GM21825 (cell line): ENCODE results near the gene PROSER3.
A peak's percentile ranks its signal among the peaks of the same experiment; 100 is the strongest.

Source experiments
- ATAC-seq: cut with Tn5 transposase; IDR thresholded peaks from one replicate; pipeline ENCODE4 v1.9.1; 2021; ENCODE audit warnings: mild to moderate bottlenecking, moderate library complexity; ENCODE audit not compliant: unreplicated experiment

Gene PROSER3

DNA sequence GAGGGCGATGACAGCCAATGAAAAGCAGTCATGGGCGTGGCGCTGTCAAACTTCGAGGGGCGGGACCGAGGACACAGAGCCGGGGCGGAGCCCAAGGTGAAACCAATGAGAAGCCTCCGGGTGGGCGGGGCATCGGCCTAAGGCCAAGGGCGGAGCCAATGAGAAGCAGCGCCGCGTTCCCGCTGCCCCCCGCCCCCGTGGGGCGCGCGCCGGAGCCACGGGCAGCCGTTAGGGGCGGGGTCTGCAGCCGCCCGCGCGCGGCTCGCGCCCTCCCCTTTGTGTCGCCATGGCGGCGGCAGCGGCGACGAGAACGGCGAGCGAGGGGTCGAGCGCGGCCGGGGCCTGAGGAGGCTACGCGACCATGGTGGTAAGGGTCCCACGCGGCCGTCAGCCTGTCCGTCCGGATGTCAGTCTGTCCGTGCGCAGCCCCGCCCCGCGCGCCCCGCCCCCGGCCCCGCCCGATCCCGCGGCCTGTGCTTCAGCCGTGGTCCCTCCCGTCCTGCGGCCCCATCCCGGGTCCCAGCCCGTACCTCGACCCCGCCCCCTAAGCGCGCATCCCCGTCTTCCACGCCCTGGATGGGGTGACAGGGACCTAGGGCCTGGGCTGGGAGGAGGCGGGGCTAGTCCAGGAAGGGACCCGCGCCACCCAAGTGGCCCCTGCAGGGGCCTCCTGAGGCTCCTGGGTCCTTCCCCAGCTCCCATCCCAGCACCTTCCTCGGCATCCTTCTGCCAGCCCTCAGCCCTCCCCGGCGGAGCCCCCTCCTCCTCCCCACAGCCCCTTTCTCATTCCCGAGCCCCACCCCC lies 17.5 kb downstream of the PROSER3 start, which contains the start of gene ARHGAP33:
Gene ARHGAP33, plus strand, starts transcription at position 267 of the 804 bp plus-strand sequence. Its CDS starts 95 bp downstream, at position 362.
- peak; percentile 88 for ATAC-seq

DNA sequence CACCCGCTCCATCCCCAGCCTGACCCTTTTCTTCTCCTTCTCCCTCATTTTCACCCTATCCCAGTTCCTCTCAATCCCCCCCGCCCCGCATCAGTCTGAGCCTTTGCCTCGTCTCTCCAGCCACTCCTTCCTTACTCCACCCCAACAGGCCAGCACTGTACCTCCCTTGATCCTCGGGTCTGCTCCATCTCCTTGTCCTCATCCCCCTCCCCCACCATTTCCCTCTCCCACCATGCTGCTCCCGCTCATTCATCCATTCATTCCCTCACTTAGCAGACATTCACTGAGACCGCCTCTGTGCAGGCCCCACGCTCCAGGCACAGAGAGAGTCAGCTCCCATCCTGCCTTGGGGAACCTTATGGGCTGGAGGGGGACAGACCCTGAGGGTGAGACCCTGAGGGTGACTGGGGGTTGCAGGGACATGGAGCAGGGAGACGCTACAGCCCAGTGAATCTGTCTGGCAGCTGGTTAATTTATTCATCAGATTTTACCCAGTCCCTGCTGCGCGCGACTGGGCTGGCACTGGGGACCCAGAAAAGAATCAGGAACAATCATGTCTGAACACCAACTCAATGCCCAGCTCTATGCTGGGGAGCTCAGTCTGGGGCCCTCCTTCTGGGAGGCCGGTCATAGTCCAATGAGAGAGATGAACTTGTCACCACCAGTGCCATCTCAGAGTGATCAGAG lies 18.3 kb downstream of the PROSER3 start:
- no peak for ATAC-seq

DNA sequence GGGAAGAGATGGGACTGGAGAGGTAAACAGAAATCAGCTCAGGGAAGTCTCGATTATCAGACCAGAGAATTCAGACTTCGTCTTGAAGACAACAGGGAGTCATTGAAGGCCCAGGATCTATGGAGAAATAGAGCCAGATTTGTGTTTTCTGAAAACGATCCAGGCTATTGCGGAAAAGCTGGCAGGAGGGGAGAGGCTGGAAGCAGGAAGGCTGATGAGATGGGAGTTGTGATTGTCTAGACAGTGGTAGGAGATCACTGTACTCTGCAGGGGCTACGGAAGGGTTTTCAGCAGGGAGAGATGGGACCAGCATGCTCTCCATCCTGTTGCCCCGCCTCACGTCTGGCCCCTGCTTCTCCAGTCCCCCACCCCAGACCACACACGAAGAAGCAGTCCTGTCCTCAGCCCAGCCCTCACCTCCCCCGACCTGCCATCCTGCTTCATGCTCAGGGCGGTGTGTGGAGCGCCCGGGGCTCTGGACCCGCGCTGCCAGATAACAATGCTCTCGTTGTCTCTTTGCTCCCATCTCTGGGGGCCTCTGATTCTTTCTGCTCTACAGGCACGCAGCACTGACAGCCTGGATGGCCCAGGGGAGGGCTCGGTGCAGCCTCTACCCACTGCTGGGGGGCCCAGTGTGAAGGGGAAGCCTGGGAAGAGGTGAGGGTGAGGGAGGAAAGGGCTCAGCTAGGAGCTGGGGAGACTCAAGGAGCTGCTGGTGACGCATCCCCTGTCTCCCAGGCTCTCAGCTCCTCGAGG lies 19.3 kb downstream of the PROSER3 start:
- no peak for ATAC-seq

DNA sequence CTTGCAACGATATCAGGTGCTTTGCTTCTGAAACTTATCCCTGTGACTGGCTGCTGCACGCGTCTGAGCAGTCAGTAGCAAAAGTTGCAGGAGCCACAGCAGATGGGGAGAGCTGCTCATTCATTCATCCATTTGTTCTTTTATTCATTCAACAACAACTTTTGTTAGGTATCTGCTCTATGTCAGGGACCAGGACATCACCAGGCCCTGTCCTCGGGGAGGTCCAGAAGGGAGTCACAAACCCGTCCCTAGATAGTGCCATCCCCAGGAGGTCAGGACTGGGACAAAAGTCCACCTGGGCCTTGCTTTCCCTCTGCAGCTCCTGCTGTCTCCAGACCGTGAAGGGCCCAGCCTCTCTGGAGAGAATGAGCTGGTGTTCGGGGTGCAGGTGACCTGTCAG lies 20.0 kb downstream of the PROSER3 start:
- no peak for ATAC-seq

DNA sequence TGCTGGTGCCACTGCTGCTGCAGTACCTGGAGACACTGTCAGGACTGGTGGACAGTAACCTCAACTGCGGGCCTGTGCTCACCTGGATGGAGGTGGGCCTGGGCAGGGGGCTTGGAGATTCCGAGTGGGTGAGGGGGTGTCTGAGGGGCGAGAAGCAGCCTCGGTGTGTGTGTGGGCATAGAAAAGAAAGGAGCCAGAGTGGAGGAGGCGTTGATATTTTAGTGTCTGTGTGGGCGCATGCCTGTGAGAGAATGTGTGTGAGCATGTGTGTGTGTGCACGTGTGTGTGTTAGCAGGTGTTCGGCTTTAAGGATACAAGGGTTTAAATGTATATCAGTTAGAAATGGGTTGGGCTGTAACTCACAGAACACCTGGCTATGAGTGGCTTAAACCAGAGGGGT lies 21.1 kb downstream of the PROSER3 start:
- ATAC-seq = no peak

DNA sequence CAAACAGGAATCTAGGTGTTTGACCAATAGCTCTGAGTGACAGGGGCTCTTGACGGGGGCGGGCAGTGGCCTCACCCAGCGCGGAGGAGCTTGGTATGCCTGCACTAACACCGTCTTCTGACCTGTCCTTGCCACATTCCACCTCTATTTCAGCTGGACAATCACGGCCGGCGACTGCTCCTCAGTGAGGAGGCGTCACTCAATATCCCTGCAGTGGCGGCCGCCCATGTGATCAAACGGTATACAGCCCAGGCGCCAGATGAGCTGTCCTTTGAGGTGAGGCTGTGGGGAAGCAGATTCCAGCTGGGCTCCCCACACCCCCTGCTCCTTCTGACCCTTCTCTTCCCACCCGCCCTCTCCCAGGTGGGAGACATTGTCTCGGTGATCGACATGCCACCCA lies 22.1 kb downstream of the PROSER3 start:
- no peak for ATAC-seq

DNA sequence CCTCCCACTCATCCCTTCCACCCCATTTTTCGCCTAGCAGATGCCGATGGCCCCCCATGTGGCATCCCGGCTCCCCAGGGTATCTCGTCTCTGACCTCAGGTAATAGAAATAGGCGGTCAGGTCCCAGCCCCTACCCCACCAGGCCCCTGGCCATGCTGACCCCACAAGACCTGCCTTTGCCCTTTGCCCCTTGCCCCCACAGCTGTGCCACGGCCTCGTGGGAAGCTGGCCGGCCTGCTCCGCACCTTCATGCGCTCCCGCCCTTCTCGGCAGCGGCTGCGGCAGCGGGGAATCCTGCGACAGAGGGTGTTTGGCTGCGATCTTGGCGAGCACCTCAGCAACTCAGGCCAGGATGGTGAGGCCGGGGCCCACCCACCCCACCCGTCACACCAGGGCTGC lies 22.7 kb downstream of the PROSER3 start:
- no peak for ATAC-seq

DNA sequence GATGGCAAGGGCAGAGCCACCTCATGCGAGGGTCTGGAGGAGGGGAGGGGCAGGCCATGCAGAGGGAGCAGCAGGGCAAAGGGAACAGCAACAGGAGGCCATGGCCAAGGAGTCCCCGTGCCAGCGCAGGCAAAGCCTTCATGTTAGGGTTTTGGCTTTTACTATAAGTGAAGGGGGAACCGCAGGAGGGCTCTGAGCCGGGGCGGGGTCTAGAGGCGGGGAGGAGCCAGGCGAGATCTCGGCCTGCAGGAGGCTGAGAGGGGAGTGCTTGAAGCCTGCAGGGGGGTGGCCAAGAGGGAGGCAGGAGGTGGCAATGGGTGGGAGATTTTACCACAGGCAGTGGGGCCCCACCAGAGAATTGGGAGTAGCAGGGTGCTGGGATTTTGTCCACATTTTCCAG lies 23.7 kb downstream of the PROSER3 start:
- ATAC-seq = no peak

DNA sequence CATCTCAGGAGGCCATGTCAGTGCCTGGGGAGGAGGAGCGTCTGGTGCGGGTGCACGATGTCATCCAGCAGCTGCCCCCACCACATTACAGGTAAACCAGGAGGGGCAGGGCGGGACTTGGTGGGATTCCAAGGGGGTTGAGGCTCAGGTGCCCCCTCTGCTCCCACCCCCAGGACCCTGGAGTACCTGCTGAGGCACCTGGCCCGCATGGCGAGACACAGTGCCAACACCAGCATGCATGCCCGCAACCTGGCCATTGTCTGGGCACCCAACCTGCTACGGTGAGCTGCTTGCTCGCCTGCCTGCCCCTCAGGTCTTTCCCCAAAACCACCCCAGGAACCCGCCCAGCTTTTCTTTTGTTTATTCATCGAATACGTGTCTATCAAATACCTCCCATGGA lies 24.6 kb downstream of the PROSER3 start:
- ATAC-seq = no peak

DNA sequence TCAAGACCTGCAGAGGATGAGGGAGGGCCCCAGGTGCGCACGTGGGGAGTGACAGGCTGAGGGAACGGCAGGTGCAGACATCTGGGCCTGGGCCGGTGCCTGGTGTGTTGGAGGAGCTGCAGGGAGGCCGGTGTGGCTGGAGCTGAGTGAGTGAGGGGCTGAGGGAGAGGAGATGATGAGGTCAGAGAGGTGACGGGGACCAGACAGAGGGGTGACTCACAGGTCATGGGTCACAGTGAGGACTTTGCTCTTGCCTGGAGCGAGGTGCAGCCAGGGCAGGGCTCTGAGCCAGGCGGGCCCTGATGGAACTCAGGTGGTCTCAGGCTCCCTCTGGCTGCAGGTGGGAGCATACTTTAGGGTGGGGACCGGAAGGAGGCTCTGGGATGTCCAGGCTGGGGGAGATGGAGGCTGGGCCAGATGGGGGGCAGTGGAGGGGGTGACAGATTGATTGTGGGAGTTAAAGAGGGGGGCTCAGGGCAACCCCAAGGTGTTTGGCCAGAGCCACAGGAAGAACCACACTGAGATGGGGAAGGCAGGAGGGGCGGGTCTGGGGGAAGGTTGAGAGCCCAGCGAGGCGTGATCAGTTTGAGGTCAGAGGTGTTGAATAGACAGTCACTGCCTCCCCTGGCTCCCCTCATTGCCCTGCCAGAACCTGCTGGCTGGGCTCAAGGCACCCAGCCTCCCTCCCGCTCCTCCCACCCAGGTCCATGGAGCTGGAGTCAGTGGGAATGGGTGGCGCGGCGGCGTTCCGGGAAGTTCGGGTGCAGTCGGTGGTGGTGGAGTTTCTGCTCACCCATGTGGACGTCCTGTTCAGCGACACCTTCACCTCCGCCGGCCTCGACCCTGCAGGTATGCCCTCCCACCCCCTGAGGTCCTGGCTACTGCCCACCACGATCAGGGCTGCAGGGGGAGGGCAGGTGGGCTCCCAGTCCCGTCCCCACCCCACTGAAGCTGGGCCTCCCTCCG lies 25.8 kb downstream of the PROSER3 start:
- ATAC-seq = no peak

DNA sequence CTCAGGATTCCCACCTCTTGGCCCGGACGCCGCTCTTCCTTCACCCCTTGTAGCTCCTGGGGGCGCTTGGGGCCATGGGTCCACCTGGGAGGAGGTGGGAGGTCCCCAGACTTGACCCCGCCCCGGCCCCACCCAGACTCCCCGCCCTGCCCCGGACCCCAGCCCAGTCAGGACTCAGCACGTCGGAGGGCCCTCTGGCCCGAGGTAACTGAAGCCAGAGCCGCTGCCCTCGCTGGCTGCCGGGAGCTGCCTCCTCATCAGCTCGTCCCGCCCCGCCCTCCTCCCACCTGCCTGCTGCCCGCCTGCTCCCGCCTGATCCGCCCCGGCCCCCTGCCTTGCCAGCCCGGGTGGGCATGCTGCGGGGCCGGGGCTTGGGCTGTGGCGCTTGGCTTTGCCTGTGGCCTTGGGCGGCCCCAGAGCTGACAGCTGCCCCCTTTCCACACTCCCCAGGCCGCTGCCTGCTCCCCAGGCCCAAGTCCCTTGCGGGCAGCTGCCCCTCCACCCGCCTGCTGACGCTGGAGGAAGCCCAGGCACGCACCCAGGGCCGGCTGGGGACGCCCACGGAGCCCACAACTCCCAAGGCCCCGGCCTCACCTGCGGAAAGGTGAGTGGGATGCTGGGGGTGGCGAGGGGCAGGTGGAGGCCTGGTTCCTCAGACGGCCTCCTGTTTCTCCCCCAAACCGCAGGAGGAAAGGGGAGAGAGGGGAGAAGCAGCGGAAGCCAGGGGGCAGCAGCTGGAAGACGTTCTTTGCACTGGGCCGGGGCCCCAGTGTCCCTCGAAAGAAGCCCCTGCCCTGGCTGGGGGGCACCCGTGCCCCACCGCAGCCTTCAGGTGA lies 26.7 kb downstream of the PROSER3 start:
- no peak for ATAC-seq

DNA sequence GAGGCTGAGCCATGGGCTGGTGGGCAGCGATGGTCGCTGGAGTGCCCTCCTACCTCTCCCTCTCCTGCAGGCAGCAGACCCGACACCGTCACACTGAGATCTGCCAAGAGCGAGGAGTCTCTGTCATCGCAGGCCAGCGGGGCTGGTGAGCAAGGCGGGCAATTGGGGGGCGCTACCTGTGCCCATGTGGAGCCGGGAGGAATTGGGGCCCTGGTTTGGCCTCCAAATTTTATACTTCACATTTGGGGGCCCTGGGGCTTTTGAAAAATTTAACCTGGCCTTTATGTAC lies 27.3 kb downstream of the PROSER3 start:
- ATAC-seq = no peak

DNA sequence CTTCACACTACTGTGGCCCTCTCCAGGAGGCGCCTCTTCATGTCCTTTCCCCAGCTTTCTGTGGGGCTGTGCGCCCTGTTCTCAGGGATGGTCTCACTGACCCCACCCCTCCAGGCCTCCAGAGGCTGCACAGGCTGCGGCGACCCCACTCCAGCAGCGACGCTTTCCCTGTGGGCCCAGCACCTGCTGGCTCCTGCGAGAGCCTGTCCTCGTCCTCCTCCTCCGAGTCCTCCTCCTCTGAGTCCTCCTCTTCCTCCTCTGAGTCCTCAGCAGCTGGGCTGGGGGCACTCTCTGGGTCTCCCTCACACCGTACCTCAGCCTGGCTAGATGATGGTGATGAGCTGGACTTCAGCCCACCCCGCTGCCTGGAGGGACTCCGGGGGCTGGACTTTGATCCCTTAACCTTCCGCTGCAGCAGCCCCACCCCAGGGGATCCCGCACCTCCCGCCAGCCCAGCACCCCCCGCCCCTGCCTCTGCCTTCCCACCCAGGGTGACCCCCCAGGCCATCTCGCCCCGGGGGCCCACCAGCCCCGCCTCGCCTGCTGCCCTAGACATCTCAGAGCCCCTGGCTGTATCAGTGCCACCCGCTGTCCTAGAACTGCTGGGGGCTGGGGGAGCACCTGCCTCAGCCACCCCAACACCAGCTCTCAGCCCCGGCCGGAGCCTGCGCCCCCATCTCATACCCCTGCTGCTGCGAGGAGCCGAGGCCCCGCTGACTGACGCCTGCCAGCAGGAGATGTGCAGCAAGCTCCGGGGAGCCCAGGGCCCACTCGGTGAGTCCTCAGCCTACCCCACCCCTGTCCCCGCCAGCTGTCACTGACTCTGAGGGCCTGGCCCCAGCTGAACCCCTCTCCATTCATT lies 28.6 kb downstream of the PROSER3 start:
- ATAC-seq = no peak

DNA sequence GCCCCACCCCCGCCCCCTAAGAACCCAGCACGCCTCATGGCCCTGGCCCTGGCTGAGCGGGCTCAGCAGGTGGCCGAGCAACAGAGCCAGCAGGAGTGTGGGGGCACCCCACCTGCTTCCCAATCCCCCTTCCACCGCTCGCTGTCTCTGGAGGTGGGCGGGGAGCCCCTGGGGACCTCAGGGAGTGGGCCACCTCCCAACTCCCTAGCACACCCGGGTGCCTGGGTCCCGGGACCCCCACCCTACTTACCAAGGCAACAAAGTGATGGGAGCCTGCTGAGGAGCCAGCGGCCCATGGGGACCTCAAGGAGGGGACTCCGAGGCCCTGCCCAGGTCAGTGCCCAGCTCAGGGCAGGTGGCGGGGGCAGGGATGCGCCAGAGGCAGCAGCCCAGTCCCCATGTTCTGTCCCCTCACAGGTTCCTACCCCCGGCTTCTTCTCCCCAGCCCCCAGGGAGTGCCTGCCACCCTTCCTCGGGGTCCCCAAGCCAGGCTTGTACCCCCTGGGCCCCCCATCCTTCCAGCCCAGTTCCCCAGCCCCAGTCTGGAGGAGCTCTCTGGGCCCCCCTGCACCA lies 29.3 kb downstream of the PROSER3 start:
- no peak for ATAC-seq

DNA sequence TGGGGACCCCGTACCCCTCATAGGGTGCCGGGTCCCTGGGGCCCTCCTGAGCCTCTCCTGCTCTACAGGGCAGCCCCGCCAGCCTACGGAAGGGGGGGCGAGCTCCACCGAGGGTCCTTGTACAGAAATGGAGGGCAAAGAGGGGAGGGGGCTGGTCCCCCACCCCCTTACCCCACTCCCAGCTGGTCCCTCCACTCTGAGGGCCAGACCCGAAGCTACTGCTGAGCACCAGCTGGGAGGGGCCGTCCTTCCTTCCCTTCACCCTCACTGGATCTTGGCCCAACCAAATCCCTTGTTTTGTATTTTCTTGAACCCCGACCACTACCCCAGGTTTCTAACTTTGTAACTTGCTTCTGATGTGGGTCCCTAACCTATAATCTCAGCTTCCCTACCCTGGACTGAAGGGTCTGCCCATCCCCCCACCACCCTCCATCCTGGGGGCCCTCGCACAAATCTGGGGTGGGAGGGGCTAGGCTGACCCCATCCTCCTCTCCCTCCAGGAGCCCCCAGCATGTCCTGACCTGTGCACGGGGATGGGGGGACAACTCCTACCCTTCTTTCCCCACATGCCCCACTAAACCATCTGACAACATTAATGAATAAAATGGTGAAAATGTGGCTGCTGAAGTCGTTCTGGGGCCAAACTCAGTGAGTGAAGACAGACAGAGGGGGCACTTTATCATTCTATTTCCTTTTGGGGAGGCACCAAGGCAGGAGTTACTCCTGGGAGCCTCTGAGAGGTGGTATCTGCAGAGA lies 30.4 kb downstream of the PROSER3 start:
- ATAC-seq = no peak

DNA sequence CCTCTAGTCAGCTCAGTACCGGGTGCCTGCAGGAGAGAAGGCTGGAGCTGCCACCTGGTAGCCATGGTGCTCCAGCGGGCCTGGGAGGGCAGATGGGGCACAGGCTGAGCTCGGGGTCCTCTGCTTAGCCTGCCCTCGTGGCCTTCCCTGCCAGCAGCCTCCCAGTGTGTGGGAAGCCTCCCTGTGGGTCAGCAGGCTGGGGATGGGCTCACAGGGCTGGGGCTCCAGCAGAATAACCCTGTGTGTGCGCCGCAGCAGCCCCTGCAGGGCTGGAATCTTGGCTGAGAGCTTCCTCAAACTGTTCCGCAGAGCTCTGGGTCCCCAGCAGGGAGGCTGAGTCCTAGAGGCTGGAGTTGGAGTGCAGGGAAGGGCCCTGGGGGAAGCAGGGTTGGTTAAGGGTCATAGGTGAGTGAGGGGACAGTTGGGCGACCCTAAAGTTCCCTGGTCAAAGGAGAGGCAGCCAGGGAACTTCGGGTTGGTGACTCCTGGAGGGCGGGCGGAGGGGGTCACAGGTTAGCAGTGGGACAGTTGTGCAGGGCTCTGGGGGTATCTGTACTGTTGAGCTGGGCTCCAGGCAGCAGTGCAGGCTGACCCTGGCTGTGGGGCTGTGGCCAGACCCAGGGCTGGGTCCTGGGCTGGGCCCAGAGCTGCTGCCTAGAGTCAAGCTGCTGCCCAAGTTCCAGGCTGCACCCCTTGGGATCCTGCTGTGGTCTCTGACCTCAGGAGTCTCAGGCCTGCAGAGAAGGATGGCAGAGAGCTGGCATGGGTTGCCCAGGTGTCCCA lies 31.4 kb downstream of the PROSER3 start:
- ATAC-seq = no peak
